Astrocyte of the spinal cord (primary cell): Measurements from ENCODE around the gene DVL1.
"Not testable (repeated sequence)": the region's sequence is repeated elsewhere in the genome, so short reads cannot be mapped to it uniquely, and the experiment has no call there.

Source experiments
- DNase-seq: peaks from one replicate; pipeline ENCODE4 v3.0.0; 2011; ENCODE audit warnings: low read depth, low spot score
- H3K4me3 ChIP-seq: 2 replicates; pipeline ENCODE4 v1.5.1; 2011; ENCODE audit warnings: low read depth, mild to moderate bottlenecking, low read length, moderate library complexity
- in situ Hi-C: cut with HindIII; loops from 2 replicates; pipeline ENCODE4 v1.10.0; 2017; ENCODE audit warnings: low sequenced_read_pairs
- TF ChIP-seq, protein P1 (sequence below): IDR thresholded peaks from 2 replicates; pipeline ENCODE4 v1.5.1; 2012; ENCODE audit warnings: low read depth, mild to moderate bottlenecking, low read length, inconsistent platforms

Gene DVL1

GRCh38 chr1:1373815-1374588 is 24.8 kb upstream of the DVL1 start:
- TF ChIP-seq, protein P1, sequence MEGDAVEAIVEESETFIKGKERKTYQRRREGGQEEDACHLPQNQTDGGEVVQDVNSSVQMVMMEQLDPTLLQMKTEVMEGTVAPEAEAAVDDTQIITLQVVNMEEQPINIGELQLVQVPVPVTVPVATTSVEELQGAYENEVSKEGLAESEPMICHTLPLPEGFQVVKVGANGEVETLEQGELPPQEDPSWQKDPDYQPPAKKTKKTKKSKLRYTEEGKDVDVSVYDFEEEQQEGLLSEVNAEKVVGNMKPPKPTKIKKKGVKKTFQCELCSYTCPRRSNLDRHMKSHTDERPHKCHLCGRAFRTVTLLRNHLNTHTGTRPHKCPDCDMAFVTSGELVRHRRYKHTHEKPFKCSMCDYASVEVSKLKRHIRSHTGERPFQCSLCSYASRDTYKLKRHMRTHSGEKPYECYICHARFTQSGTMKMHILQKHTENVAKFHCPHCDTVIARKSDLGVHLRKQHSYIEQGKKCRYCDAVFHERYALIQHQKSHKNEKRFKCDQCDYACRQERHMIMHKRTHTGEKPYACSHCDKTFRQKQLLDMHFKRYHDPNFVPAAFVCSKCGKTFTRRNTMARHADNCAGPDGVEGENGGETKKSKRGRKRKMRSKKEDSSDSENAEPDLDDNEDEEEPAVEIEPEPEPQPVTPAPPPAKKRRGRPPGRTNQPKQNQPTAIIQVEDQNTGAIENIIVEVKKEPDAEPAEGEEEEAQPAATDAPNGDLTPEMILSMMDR, result no peak
- in situ Hi-C loops, result no loop called here
- H3K4me3 ChIP-seq, result peak overlapping the region; percentile 91
- DNase-seq, result no peak

GRCh38 chr1:1373051-1373814 is 24.0 kb upstream of the DVL1 start:
- TF ChIP-seq, protein P1, result no peak
- no peak for DNase-seq
- in situ Hi-C loops, result no loop called here
- H3K4me3 ChIP-seq, result no peak overlapping the region

DNA sequence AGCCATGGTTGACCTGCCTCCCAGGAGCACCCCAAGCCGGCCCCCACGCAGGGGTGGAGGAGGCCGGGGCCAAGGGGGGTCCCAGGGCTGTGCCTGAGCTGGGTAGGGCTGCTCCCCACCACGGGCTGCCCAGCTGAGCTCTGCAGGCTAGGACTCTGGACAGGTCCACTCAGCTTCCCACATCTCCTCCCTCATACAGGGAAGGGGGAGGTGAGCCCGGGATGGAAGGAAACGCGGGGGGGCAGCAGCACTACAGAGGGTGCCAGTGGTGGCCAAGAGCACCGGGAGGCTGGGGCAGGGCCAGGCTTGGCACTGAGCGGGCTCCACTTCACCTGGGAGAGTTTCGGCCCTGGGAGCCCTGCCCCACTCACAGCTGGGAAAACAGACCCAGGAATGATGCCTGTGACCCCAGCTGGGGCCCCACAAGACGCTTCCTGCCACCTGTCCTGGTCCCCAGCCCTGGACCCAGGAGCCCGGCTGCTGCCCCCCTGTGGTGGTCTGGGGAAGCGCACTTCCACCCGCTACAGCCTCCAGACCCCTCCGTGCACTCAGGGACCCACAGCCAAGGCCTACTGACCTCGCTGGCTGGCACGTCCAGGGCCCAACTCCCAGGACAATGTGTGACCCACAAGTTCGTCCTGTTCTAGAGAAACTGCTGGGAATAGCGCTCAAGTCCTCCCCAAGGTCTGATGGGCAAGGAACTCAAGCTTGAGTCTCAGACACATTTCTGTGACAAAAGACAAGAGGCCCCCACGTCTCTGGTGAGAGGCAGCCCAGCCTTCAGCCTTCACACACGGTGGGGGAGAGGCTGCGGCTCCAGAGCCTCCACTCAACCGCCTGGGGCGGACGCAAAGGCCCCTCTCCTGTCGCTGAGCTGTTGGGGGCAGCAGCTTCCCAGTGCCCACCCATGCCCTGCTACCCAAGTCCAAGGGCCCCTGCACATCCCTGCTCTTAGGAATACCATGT is 22.8 kb upstream of the DVL1 start:
- in situ Hi-C loops, result no loop called here
- H3K4me3 ChIP-seq, result no peak overlapping the region
- TF ChIP-seq, protein P1, result peak; percentile 96
- DNase-seq, result peak; percentile 52

- no peak for DNase-seq
- H3K4me3 ChIP-seq, result no peak overlapping the region
- TF ChIP-seq, protein P1, result no peak
- in situ Hi-C loops, result no loop called here
Observed at GRCh38 chr1:1371364-1371745, 22.1 kb upstream of the DVL1 start.

- TF ChIP-seq, protein P1, result no peak
- no peak overlapping the region for H3K4me3 ChIP-seq
- in situ Hi-C loops, result no loop called here
- DNase-seq, result no peak
Observed at GRCh38 chr1:1370771-1371300, 21.6 kb upstream of the DVL1 start.

DNA sequence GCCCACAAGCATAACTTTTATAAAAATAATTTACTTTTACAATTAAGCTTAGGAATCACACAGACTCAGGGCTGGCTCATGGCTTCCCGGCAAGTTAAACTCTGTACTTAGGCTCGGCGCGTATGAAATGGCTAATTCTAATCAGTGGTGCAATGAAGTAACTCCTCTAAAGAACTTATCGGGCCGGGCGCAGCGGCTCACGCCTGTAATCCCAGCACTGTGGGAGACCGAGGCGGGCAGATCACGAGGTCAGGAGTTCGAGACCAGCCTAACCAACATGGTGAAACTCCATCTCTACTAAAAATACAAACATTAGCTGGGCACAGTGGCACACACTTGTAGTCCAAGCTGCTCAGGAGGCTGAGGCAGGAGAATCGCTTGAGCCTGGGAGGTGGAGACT is 20.9 kb upstream of the DVL1 start:
- H3K4me3 ChIP-seq, in situ Hi-C loops, DNase-seq: not testable (repeated sequence)
